HEK293T (cell line): ENCODE data around the gene TMEM134.

Experiments
- CTCF ChIA-PET: fragments of 350-600 bp; formaldehyde crosslinking; extraction: SDS; loops from one replicate; lab custom pipeline; 2021; ENCODE audit warnings: antibody characterized with exemption, inconsistent platforms; lab: Yijun Ruan, JAX
- POLR2A ChIA-PET: fragments of 350-600 bp; formaldehyde crosslinking; extraction: SDS; loops from one replicate; lab custom pipeline; 2020; ENCODE audit warnings: antibody characterized with exemption, inconsistent platforms; lab: Yijun Ruan, JAX
- DNase-seq: peaks from one replicate; pipeline ENCODE4 v3.0.0; 2012; ENCODE audit warnings: mixed read lengths; ENCODE audit errors: extremely low spot score
- ARNT ChIP-seq: fragments of 450-650 bp; IDR thresholded peaks from 2 replicates; pipeline ENCODE4 v1.6.1; 2017; ENCODE audit warnings: mild to moderate bottlenecking
- BHLHE40 ChIP-seq: fragments of 450-650 bp; IDR thresholded peaks from 2 replicates; pipeline ENCODE4 v1.6.1; 2016; ENCODE audit warnings: mild to moderate bottlenecking, moderate library complexity, borderline replicate concordance
- CTBP1 ChIP-seq: fragments of 450-650 bp; IDR thresholded peaks from 2 replicates; pipeline ENCODE4 v1.6.1; 2016; ENCODE audit warnings: borderline replicate concordance
- ELF4 ChIP-seq: fragments of 450-650 bp; IDR thresholded peaks from 2 replicates; pipeline ENCODE4 v1.6.1; 2017; ENCODE audit warnings: antibody characterized with exemption
- FOXA1 ChIP-seq: fragments of 450-650 bp; IDR thresholded peaks from 2 replicates; pipeline ENCODE4 v1.6.1; 2016; ENCODE audit warnings: mild to moderate bottlenecking
- FOXK2 ChIP-seq: fragments of 450-650 bp; IDR thresholded peaks from 2 replicates; pipeline ENCODE4 v1.6.1; 2016; ENCODE audit warnings: mild to moderate bottlenecking
- FOXM1 ChIP-seq: fragments of 450-650 bp; IDR thresholded peaks from 2 replicates; pipeline ENCODE4 v1.6.1; 2017; ENCODE audit warnings: mild to moderate bottlenecking, borderline replicate concordance
- HDGF ChIP-seq: fragments of 450-650 bp; IDR thresholded peaks from 2 replicates; pipeline ENCODE4 v1.6.1; 2017; ENCODE audit warnings: antibody characterized with exemption, borderline replicate concordance
- L3MBTL2 ChIP-seq: fragments of 450-650 bp; conservative IDR thresholded peaks from 2 replicates; pipeline ENCODE4 v1.6.1; 2016; ENCODE audit warnings: mild to moderate bottlenecking
- LEF1 ChIP-seq: fragments of 450-650 bp; IDR thresholded peaks from 2 replicates; pipeline ENCODE4 v1.6.1; 2017; ENCODE audit warnings: mild to moderate bottlenecking, borderline replicate concordance
- NFRKB ChIP-seq: fragments of 450-650 bp; IDR thresholded peaks from 2 replicates; pipeline ENCODE4 v1.6.1; 2016; ENCODE audit warnings: mild to moderate bottlenecking, moderate library complexity
- PKNOX1 ChIP-seq: fragments of 450-650 bp; IDR thresholded peaks from 2 replicates; pipeline ENCODE4 v1.6.1; 2016
- SP1 ChIP-seq: fragments of 450-650 bp; IDR thresholded peaks from 2 replicates; pipeline ENCODE4 v1.6.1; 2017
- SUZ12 ChIP-seq: fragments of 450-650 bp; IDR thresholded peaks from 2 replicates; pipeline ENCODE4 v1.6.1; 2016; ENCODE audit warnings: mild to moderate bottlenecking
- TARDBP ChIP-seq: fragments of 450-650 bp; IDR thresholded peaks from 2 replicates; pipeline ENCODE4 v1.6.1; 2016
- ZNF384 ChIP-seq: fragments of 450-650 bp; IDR thresholded peaks from 2 replicates; pipeline ENCODE4 v1.6.1; 2016

Gene TMEM134

GRCh38 chr11:67423891-67424613 lies 45.0 kb downstream of the TMEM134 start:
- no peak for DNase-seq
- POLR2A ChIA-PET: interaction anchor here (1.4 to 1.8 kb wide), 3 partner anchors 19 to 32 kb away, joined by 3 to 9 read pairs (median 3); partner anchors contain the start of genes CORO1B, PPP1CA and RAD9A
- no peak for TF ChIP-seq FOXK2
- no peak for TF ChIP-seq SUZ12
- no peak for TF ChIP-seq ARNT
- no peak for TF ChIP-seq PKNOX1
- no peak for TF ChIP-seq NFRKB
- TF ChIP-seq FOXM1: no peak
- TF ChIP-seq L3MBTL2: no peak
- TF ChIP-seq LEF1: no peak
- TF ChIP-seq ZNF384: no peak
- TF ChIP-seq ELF4: no peak
- TF ChIP-seq TARDBP: no peak
- no peak for TF ChIP-seq HDGF
- no peak for TF ChIP-seq FOXA1
- TF ChIP-seq BHLHE40: no peak
- no peak for TF ChIP-seq SP1
- TF ChIP-seq CTBP1: no peak
- CTCF ChIA-PET: no interaction called here

GRCh38 chr11:67423466-67423865 lies 45.6 kb downstream of the TMEM134 start:
- POLR2A ChIA-PET: interaction anchor here (1.4 to 1.8 kb wide), 3 partner anchors 20 to 32 kb away, joined by 3 to 9 read pairs (median 3); partner anchors contain the start of genes CORO1B, PPP1CA and RAD9A
- CTCF ChIA-PET: no interaction called here
- no peak for DNase-seq
- TF ChIP-seq SUZ12 (no peak), FOXA1 (no peak), L3MBTL2 (no peak), CTBP1 (no peak), ELF4 (no peak), PKNOX1 (no peak), FOXM1 (no peak), ZNF384 (no peak), HDGF (no peak), SP1 (no peak)

- POLR2A ChIA-PET: interaction anchor here (0.9 to 1.8 kb wide), 2 partner anchors 21 to 45 kb away, joined by 3 to 9 read pairs; partner anchors contain the start of gene PPP1CA
- DNase-seq: no peak
- CTCF ChIA-PET: no interaction called here
- TF ChIP-seq SP1 (no peak), SUZ12 (no peak), FOXA1 (no peak)
Observed at GRCh38 chr11:67422891-67423290, 46.2 kb downstream of the TMEM134 start.

- ChIA-PET POLR2A (interaction anchor here (0.8 to 4.8 kb wide), 5 partner anchors 9 to 61 kb away, joined by 6 to 42 read pairs (median 13); partner anchors contain the start of genes AIP, PPP1CA, RAD9A and TMEM134), CTCF (interaction anchor here (0.6 to 1.3 kb wide), 2 partner anchors 14 to 69 kb away, joined by 3 to 4 read pairs; no protein-coding TSS in a partner anchor)
- no peak for DNase-seq
- no peak for TF ChIP-seq PKNOX1
- no peak for TF ChIP-seq TARDBP
- TF ChIP-seq FOXA1: no peak
- TF ChIP-seq CTBP1: no peak
- TF ChIP-seq HDGF: no peak; the same call in 1 of the 2 replicates
- TF ChIP-seq FOXM1: no peak
- no peak for TF ChIP-seq ZNF384
- TF ChIP-seq SP1: no peak
- no peak; the same call in 1 of the 2 replicates for TF ChIP-seq L3MBTL2
- no peak for TF ChIP-seq SUZ12
- no peak for TF ChIP-seq BHLHE40
Observed at GRCh38 chr11:67421430-67422031, 47.5 kb downstream of the TMEM134 start.

GRCh38 chr11:67420646-67421429 lies 48.2 kb downstream of the TMEM134 start:
- POLR2A ChIA-PET: interaction anchor here (0.8 to 4.8 kb wide), 11 partner anchors 8 to 62 kb away, joined by 3 to 42 read pairs (median 6); partner anchors contain the start of genes AIP, PPP1CA, RAD9A and RPS6KB2
- CTCF ChIA-PET: interaction anchor here (0.6 to 1.3 kb wide), 4 partner anchors 10 to 85 kb away, joined by 3 to 4 read pairs (median 3); no protein-coding TSS in a partner anchor
- 0 out of 2 replicates have a peak, but pooled peaks have one; percentile 15 for TF ChIP-seq ARNT
- 0 out of 2 replicates have a peak, but pooled peaks have one; percentile 68 for TF ChIP-seq HDGF
- TF ChIP-seq FOXK2: no peak
- DNase-seq: peak; percentile 99
